Prostate gland (tissue), 2 donors: ENCODE data around the gene F5. TPM values are rescaled to one million over a fixed set of nuclear protein-coding genes. Genes with fewer than 3 reads are reported as not detected.
A peak's percentile ranks its signal among the peaks of the same experiment; 100 is the strongest.

Source experiments
- DNase-seq: peaks from one replicate; pipeline ENCODE4 v3.0.0-alpha.2; 2019; ENCODE audit warnings: low spot score
- H3K27ac ChIP-seq, 2 donors: fragments of 200-600 bp; sonication (generic); 2 replicates each; pipeline ENCODE4 v1.5.1; 2017 to 2019
- H3K27me3 ChIP-seq: fragments of 200-600 bp; sonication (generic); replicated peaks from 2 replicates; pipeline ENCODE4 v1.5.1; 2019; ENCODE audit not compliant: insufficient read depth
- H3K36me3 ChIP-seq, 2 donors: fragments of 200-600 bp; sonication (generic); 1 replicate in 1 of 2; 2 replicates in 1 of 2; pipeline versions ENCODE4 v1.5.1 to v1.8.1; 2017 to 2019
- H3K4me1 ChIP-seq: fragments of 200-600 bp; sonication (generic); replicated peaks from 2 replicates; pipeline ENCODE4 v1.5.1; 2019
- H3K4me3 ChIP-seq, 2 donors: fragments of 200-600 bp; sonication (generic); 2 replicates each; pipeline ENCODE4 v1.5.1; 2017 to 2019
- H3K9me3 ChIP-seq: fragments of 200-600 bp; sonication (generic); 2 replicates; pipeline ENCODE4 v1.5.1; 2017
- CTCF ChIP-seq, 4 experiments: fragments of 200-600 bp in 2 of 4; fragments of 450-650 bp in 2 of 4; sonication (generic) in 2 of 4; IDR thresholded peaks; 1 replicate in 3 of 4; 2 replicates in 1 of 4; pipeline ENCODE4 v1.5.1; 2016 to 2019; ENCODE audit warnings: antibody characterized with exemption in 4 of 4, mild to moderate bottlenecking in 2 of 4, moderate library complexity in 2 of 4
- POLR2A ChIP-seq: fragments of 450-650 bp; IDR thresholded peaks from one replicate; pipeline ENCODE4 v1.6.1; 2016; ENCODE audit warnings: antibody characterized with exemption, mild to moderate bottlenecking
- WGBS: methylation state at CpG from one replicate; pipeline ENCODE4 v1.1.5; 2018; 5-methylcytosine and 5-hydroxymethylcytosine counted together
- intact Hi-C: fragments of 100-400 bp; cut with DNase I; formaldehyde crosslinking; loops from one replicate; pipeline ENCODE4 v1.14.2; 2022
- small RNA-seq, 2 donors: library from RNA; depleted of rRNA; stranded (forward); fragments of <200 nt; gene quantifications; one replicate each; pipeline ENCODE3, GENCODE V24; 2016
- total RNA-seq, 2 donors: library from RNA; depleted of rRNA; stranded (reverse); fragments of >200 nt; gene quantifications; one replicate each; pipeline ENCODE4 v1.1.0, GENCODE V29; 2016

F5 gene
- total RNA-seq, 2 donors from 2014 or later = 1.1 to 8.4 TPM

GRCh38 chr1:169466259-169467230 lies 119.7 kb downstream of the F5 start:
- TF ChIP-seq POLR2A = no peak
- peak in 3 of 4 experiments; percentile 24 to 53 (median 43) for TF ChIP-seq CTCF (IDR thresholded peaks at IDR 0.05)
- Histone ChIP-seq H3K4me1 (no peaks in the 10 kb centered on the region), H3K27ac (no peak overlapping the region), H3K27me3 (no peaks in the 10 kb centered on the region), H3K4me3 (no peak overlapping the region), H3K9me3 (no peaks in the 10 kb centered on the region), H3K36me3 (no peaks in the 10 kb centered on the region)
- no peak for DNase-seq
- 73% methylated on average over 8 of the region's 8 CpGs for WGBS
- intact Hi-C loops = loop anchor here (1.0 kb wide), 1 partner anchor 80 kb away; no protein-coding TSS in a partner anchor

- no peak for DNase-seq
- TF ChIP-seq POLR2A = no peak
- H3K9me3 ChIP-seq = no peaks in the 10 kb centered on the region
- H3K4me3 ChIP-seq = no peak overlapping the region
- H3K27ac ChIP-seq = no peak overlapping the region
- H3K4me1 ChIP-seq = no peaks in the 10 kb centered on the region
- intact Hi-C loops = no loop called here
- no peaks in the 10 kb centered on the region for H3K36me3 ChIP-seq
- H3K27me3 ChIP-seq = no peaks in the 10 kb centered on the region
These were observed 121.0 kb downstream of the F5 start for GRCh38 chr1:169465281-169465680.

Small RNAs within 50 kb of the gene (small RNA-seq; reads per million reads assigned to genes)
- gene AL021068.2 = 0 reads per million in 2 donors

Other genes starting within 250 kb of the F5 start
- gene NME7, start 218.7 kb downstream of the F5 start, total RNA-seq = 10 to 100 TPM; 10.3 to 16.3 TPM
- gene BLZF1, start 218.3 kb downstream of the F5 start, total RNA-seq = 10 to 100 TPM; 18.8 to 21.7 TPM
- gene CCDC181, start 159.0 kb downstream of the F5 start, total RNA-seq = 1 to 10 TPM in 1 of 2 donors, under 1 TPM in 1; 0.32 to 5.6 TPM
- gene SLC19A2, start 100.5 kb downstream of the F5 start, total RNA-seq = 10 to 100 TPM; 10.6 to 18.7 TPM
- 10 to 100 TPM in 1 of 2 donors, 1 to 10 TPM in 1; 9.1 to 10.8 TPM for gene SELP, start 43.6 kb upstream of the F5 start, total RNA-seq
- gene SELL, start 125.1 kb upstream of the F5 start, total RNA-seq = 1 to 10 TPM; 1.3 to 4.8 TPM
- gene SELE, start 147.6 kb upstream of the F5 start, total RNA-seq = 1 to 10 TPM; 1.7 to 3.0 TPM
- gene METTL18, start 208.4 kb upstream of the F5 start, total RNA-seq = 1 to 10 TPM; 5.7 to 7.5 TPM